ENCODE measurements around the gene MTMR6.

MTMR6 gene

GRCh38 chr13:25286969-25287961 lies at the start of gene MTMR6:
Gene MTMR6, minus strand, starts transcription at chr13:25287488. Its CDS starts 241 bp downstream, at chr13:25287247.
- peak; percentile 75 for DNase-seq (ENCODE audit: low read depth)

GRCh38 chr13:25335856-25336255 lies 48.6 kb upstream of the MTMR6 start:
- DNase-seq (ENCODE audit: low read depth): no peak

GRCh38 chr13:25330541-25330940 lies 43.3 kb upstream of the MTMR6 start:
- peak; percentile 65 for DNase-seq (ENCODE audit: low read depth)

- peak; percentile 69 for DNase-seq (ENCODE audit: low read depth)
Observed at GRCh38 chr13:25329706-25330105, 42.4 kb upstream of the MTMR6 start.

- no peak for DNase-seq (ENCODE audit: low read depth)
Observed at GRCh38 chr13:25324100-25324499, 36.8 kb upstream of the MTMR6 start.

GRCh38 chr13:25319771-25320170 lies 32.5 kb upstream of the MTMR6 start:
- peak; percentile 48 for DNase-seq (ENCODE audit: low read depth)

- peak; percentile 91 for DNase-seq (ENCODE audit: low read depth)
Observed at GRCh38 chr13:25318946-25319345, 31.7 kb upstream of the MTMR6 start.

GRCh38 chr13:25310891-25311290 lies 23.6 kb upstream of the MTMR6 start:
- no peak for DNase-seq (ENCODE audit: low read depth)

- no peak for DNase-seq (ENCODE audit: low read depth)
Observed at GRCh38 chr13:25306671-25307464, 19.6 kb upstream of the MTMR6 start.

- peak; percentile 28 for DNase-seq (ENCODE audit: low read depth)
Observed at GRCh38 chr13:25302121-25302520, 14.8 kb upstream of the MTMR6 start.

GRCh38 chr13:25301347-25302113 lies 14.2 kb upstream of the MTMR6 start, which contains the start of gene NUP58:
Gene NUP58, plus strand, starts transcription at chr13:25301625. Its CDS starts 149 bp downstream, at chr13:25301774.
- peak; percentile 94 for DNase-seq (ENCODE audit: low read depth)

GRCh38 chr13:25300861-25301346 lies 13.6 kb upstream of the MTMR6 start:
- no peak for DNase-seq (ENCODE audit: low read depth)

- no peak for DNase-seq (ENCODE audit: low read depth)
Observed at GRCh38 chr13:25295701-25296100, 8.4 kb upstream of the MTMR6 start.

GRCh38 chr13:25295228-25295627 lies 7.9 kb upstream of the MTMR6 start:
- DNase-seq (ENCODE audit: low read depth): no peak

GRCh38 chr13:25292301-25292700 lies 5.0 kb upstream of the MTMR6 start:
- peak; percentile 61 for DNase-seq (ENCODE audit: low read depth)

- DNase-seq (ENCODE audit: low read depth): no peak
Observed at GRCh38 chr13:25291691-25292090, 4.4 kb upstream of the MTMR6 start.

- no peak for DNase-seq (ENCODE audit: low read depth)
Observed at GRCh38 chr13:25288966-25289365, 1.7 kb upstream of the MTMR6 start.

- DNase-seq (ENCODE audit: low read depth): peak; percentile 46
Observed at GRCh38 chr13:25286308-25286968, 850 bp downstream of the MTMR6 start.

GRCh38 chr13:25281935-25282332 lies 5.4 kb downstream of the MTMR6 start:
- no peak for DNase-seq (ENCODE audit: low read depth)

- no peak for DNase-seq (ENCODE audit: low read depth)
Observed at GRCh38 chr13:25281193-25281934, 5.9 kb downstream of the MTMR6 start.
